GM12801 (cell line): ENCODE data around the gene KMT2B.

Experiments
- CTCF ChIP-seq: IDR thresholded peaks from one replicate; pipeline ENCODE4 v1.5.1; 2011; ENCODE audit warnings: control low read depth; ENCODE audit not compliant: insufficient read length; ENCODE audit errors: extremely low read depth

KMT2B gene

DNA sequence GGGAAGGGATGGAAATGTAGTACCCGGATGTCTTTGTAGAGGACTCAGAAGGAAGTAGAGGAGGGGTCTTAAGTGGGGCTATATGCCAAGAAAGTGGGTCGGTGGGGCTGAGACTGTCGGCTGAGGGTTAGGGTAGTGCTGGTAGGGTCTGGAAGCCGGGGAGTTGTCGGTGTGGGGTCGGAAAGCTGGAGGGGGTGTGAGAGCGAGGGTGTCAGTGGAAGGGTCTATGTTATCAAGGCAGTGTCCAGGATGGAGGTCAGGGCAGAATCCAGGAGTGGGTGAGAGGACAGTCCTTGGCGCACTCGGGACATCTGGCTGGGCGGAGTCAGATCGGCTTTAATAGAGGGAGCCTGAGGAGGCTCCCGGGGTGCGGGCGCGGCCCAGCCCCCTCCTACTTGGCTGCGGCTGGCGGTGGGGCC is 37.3 kb downstream of the KMT2B start:
- TF ChIP-seq CTCF: no peak

DNA sequence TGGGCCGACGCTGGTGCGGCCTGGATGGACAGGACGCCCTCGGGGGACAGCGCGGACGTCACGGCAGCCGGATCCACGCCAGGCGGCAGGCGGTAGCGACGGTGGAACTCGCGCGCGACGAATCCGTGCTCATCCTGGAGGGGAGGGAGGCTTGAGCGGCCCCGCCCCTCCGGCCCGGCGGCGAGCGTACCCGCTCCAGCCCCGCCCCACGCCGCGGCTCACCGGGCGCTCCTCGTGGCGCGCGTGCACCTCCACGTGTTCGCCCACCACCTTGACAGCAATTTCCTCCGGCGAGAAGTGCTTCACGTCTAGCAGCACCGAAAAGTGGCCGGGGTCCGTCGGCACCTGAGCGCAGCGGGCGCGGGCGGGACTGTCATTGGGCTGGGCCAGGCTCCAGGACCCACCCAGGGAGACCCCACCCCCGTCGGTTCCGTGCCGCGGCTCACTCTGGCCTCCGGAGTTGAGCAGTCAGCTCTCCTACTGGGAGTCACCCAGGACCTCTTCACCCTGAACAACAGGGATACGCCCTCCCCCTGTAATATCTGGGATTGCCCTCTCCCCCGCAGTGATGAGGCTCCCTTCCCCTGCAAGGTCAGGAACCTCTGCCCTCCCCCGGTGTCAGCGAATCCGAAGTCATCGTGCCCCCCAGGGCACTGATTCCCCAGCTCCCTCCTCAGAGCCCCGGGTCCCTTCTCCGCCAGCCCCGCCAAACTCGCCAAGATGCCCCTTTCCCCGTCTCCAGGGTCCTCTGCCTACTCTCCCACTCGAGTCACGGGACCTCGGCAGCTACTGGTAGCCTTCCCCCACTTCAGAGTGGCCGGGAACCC is 38.0 kb downstream of the KMT2B start:
- TF ChIP-seq CTCF: no peak

- no peak for TF ChIP-seq CTCF
Measured at GRCh38 chr19:35756377-35757230, 38.8 kb downstream of the KMT2B start, which contains the start of gene HSPB6. Gene HSPB6, minus strand, starts transcription at chr19:35757029. Its CDS starts 21 bp downstream, at chr19:35757008.

- no peak for TF ChIP-seq CTCF
Measured at GRCh38 chr19:35757231-35757748, 39.5 kb downstream of the KMT2B start.

GRCh38 chr19:35757749-35758608 is 40.2 kb downstream of the KMT2B start, which contains the start of gene PROSER3:
Gene PROSER3, plus strand, starts transcription at chr19:35758176. Its CDS starts 40 bp downstream, at chr19:35758216.
- TF ChIP-seq CTCF: no peak

GRCh38 chr19:35759697-35760096 is 41.9 kb downstream of the KMT2B start:
- no peak for TF ChIP-seq CTCF
